ENCODE measurements around the gene NSRP1. TPM values are rescaled to one million over a fixed set of nuclear protein-coding genes. Genes with fewer than 3 reads are reported as not detected.
"Not testable (repeated sequence)": the region's sequence is repeated elsewhere in the genome, so short reads cannot be mapped to it uniquely, and the experiment has no call there.

Gene NSRP1
- total RNA-seq, 1 donor from 2014 or later: 46.8 TPM

- no peak for DNase-seq (ENCODE audit: low spot score)
These were observed 7.7 kb downstream of the NSRP1 start for GRCh38 chr17:30124273-30124796.

GRCh38 chr17:30130121-30130520 is 13.5 kb downstream of the NSRP1 start:
- DNase-seq (ENCODE audit: low spot score): no peak

- no peak for DNase-seq (ENCODE audit: low spot score)
These were observed 16.0 kb downstream of the NSRP1 start for GRCh38 chr17:30132615-30133014.

GRCh38 chr17:30133197-30133596 is 16.6 kb downstream of the NSRP1 start:
- DNase-seq (ENCODE audit: low spot score): no peak

- DNase-seq (ENCODE audit: low spot score): no peak
These were observed 17.9 kb downstream of the NSRP1 start for GRCh38 chr17:30134551-30134950.

- no peak for DNase-seq (ENCODE audit: low spot score)
These were observed 20.5 kb downstream of the NSRP1 start for GRCh38 chr17:30137158-30137557.

GRCh38 chr17:30147860-30148259 is 31.2 kb downstream of the NSRP1 start:
- DNase-seq (ENCODE audit: low spot score): not testable (repeated sequence)

GRCh38 chr17:30148376-30148775 is 31.8 kb downstream of the NSRP1 start:
- no peak for DNase-seq (ENCODE audit: low spot score)

- DNase-seq (ENCODE audit: low spot score): no peak
These were observed 34.9 kb downstream of the NSRP1 start for GRCh38 chr17:30151471-30151870.

GRCh38 chr17:30153463-30153862 is 36.8 kb downstream of the NSRP1 start:
- DNase-seq (ENCODE audit: low spot score): no peak

- DNase-seq (ENCODE audit: low spot score): no peak
These were observed 38.8 kb downstream of the NSRP1 start for GRCh38 chr17:30155389-30155788.

GRCh38 chr17:30158896-30159625 is 42.4 kb downstream of the NSRP1 start:
- no peak for DNase-seq (ENCODE audit: low spot score)

- no peak for DNase-seq (ENCODE audit: low spot score)
These were observed 44.0 kb downstream of the NSRP1 start for GRCh38 chr17:30160419-30161172.

- no peak for DNase-seq (ENCODE audit: low spot score)
These were observed 45.0 kb downstream of the NSRP1 start for GRCh38 chr17:30161601-30162000.

GRCh38 chr17:30164531-30164930 is 47.9 kb downstream of the NSRP1 start:
- DNase-seq (ENCODE audit: low spot score): no peak

GRCh38 chr17:30165147-30165546 is 48.5 kb downstream of the NSRP1 start:
- no peak for DNase-seq (ENCODE audit: low spot score)

GRCh38 chr17:30165960-30166359 is 49.3 kb downstream of the NSRP1 start:
- DNase-seq (ENCODE audit: low spot score): no peak

- DNase-seq (ENCODE audit: low spot score): no peak
These were observed 53.9 kb downstream of the NSRP1 start for GRCh38 chr17:30170415-30170987.

- no peak for DNase-seq (ENCODE audit: low spot score)
These were observed 55.9 kb downstream of the NSRP1 start for GRCh38 chr17:30172560-30172959.

GRCh38 chr17:30173649-30174048 is 57.0 kb downstream of the NSRP1 start:
- no peak for DNase-seq (ENCODE audit: low spot score)

- DNase-seq (ENCODE audit: low spot score): no peak
These were observed 57.9 kb downstream of the NSRP1 start for GRCh38 chr17:30174556-30174955.

- no peak for DNase-seq (ENCODE audit: low spot score)
These were observed 60.2 kb downstream of the NSRP1 start for GRCh38 chr17:30176855-30177254.

- no peak for DNase-seq (ENCODE audit: low spot score)
These were observed 70.1 kb downstream of the NSRP1 start for GRCh38 chr17:30186761-30187160.

All from ureter (tissue), 1 donor.